Lower leg skin (tissue), 4 donors: Measurements from ENCODE around the gene MAPK8. TPM values are rescaled to one million over a fixed set of nuclear protein-coding genes. Genes with fewer than 3 reads are reported as not detected.

Experiments used
- DNase-seq, 2 donors: peaks; one replicate each; pipeline ENCODE4 v3.0.0-alpha.2; 2019; ENCODE audit warnings: low spot score in 2 of 2
- H3K4me3 ChIP-seq: fragments of 200-600 bp; sonication (generic); 2 replicates; pipeline ENCODE4 v1.5.1; 2017; ENCODE audit warnings: mild to moderate bottlenecking, low read depth; ENCODE audit not compliant: poor library complexity, severe bottlenecking
- CTCF ChIP-seq, 3 donors: fragments of 450-650 bp; IDR thresholded peaks; one replicate each; pipeline ENCODE4 v1.5.1; 2016; ENCODE audit warnings: antibody characterized with exemption in 3 of 3, mild to moderate bottlenecking in 3 of 3, moderate library complexity in 2 of 3
- POLR2A ChIP-seq, 2 donors: fragments of 450-650 bp; IDR thresholded peaks; one replicate each; pipeline ENCODE4 v1.6.1; 2016 to 2017; ENCODE audit warnings: antibody characterized with exemption in 2 of 2, mild to moderate bottlenecking in 1 of 2, moderate library complexity in 1 of 2
- WGBS, 2 donors: methylation state at CpG; one replicate each; pipeline ENCODE4 v1.1.5; 2018; 5-methylcytosine and 5-hydroxymethylcytosine counted together
- intact Hi-C: fragments of 100-400 bp; cut with DNase I; formaldehyde crosslinking; loops from one replicate; pipeline ENCODE4 v1.15.0; 2023; ENCODE audit warnings: low total_unique reads
- total RNA-seq, 4 donors: library from RNA; depleted of rRNA; stranded (reverse); fragments of >200 nt; gene quantifications; one replicate each; pipeline ENCODE4 v1.1.0, GENCODE V29; 2016

The MAPK8 gene
- total RNA-seq, 4 donors from 2014 or later, result 26.7 to 58.6 (median 44.0) TPM

- TF ChIP-seq POLR2A (IDR thresholded peaks at IDR 0.05) (no peak), CTCF (IDR thresholded peaks at IDR 0.05) (no peak)
- no peak for DNase-seq
- 98% methylated on average over 2 of the region's 2 CpGs for WGBS, 2 donors
- intact Hi-C loops, result no loop called here
- H3K4me3 ChIP-seq, result no peak overlapping the region
Observed at GRCh38 chr10:48389846-48390557, 83.5 kb downstream of the MAPK8 start.

GRCh38 chr10:48390558-48390871 is 84.0 kb downstream of the MAPK8 start:
- TF ChIP-seq POLR2A (IDR thresholded peaks at IDR 0.05) (no peak), CTCF (IDR thresholded peaks at IDR 0.05) (no peak)
- 89 to 95% methylated on average over 5 of the region's 5 CpGs for WGBS, 2 donors
- DNase-seq, result no peak
- intact Hi-C loops, result no loop called here
- no peak overlapping the region for H3K4me3 ChIP-seq

- WGBS, 2 donors, result 88 to 89% methylated on average over 4 of the region's 4 CpGs
- no peak for TF ChIP-seq POLR2A (IDR thresholded peaks at IDR 0.05)
- TF ChIP-seq CTCF (IDR thresholded peaks at IDR 0.05), result no peak
- intact Hi-C loops, result no loop called here
- no peak for DNase-seq
- H3K4me3 ChIP-seq, result no peak overlapping the region
Observed at GRCh38 chr10:48390933-48391845, 84.7 kb downstream of the MAPK8 start.

- WGBS, 2 donors, result 97 to 99% methylated on average over 3 of the region's 3 CpGs
- TF ChIP-seq POLR2A (IDR thresholded peaks at IDR 0.05) (no peak), CTCF (IDR thresholded peaks at IDR 0.05) (no peak)
- intact Hi-C loops, result no loop called here
- H3K4me3 ChIP-seq, result no peak overlapping the region
- no peak for DNase-seq
Observed at GRCh38 chr10:48391994-48392393, 85.5 kb downstream of the MAPK8 start.

GRCh38 chr10:48398261-48398660 is 91.8 kb downstream of the MAPK8 start:
- intact Hi-C loops, result no loop called here
- TF ChIP-seq CTCF (IDR thresholded peaks at IDR 0.05), result no peak
- TF ChIP-seq POLR2A (IDR thresholded peaks at IDR 0.05), result no peak
- WGBS, 2 donors, result 88 to 91% methylated on average over 4 of the region's 4 CpGs

More at GRCh38 chr10:48398261-48398660, 91.8 kb downstream of the MAPK8 start:
- H3K4me3 ChIP-seq, result no peak overlapping the region
- DNase-seq, result no peak
